Vagina (tissue), 2 donors: ENCODE results near the gene MAGEF1.

Experiments
- POLR2A ChIP-seq, 2 donors: fragments of 450-650 bp; IDR thresholded peaks; one replicate each; pipeline ENCODE4 v1.6.1; 2017; ENCODE audit warnings: antibody characterized with exemption in 2 of 2, mild to moderate bottlenecking in 2 of 2, moderate library complexity in 2 of 2
- TF ChIP-seq, protein P1 (sequence below), 3 experiments: fragments of 450-650 bp in 2 of 3; fragments of 200-600 bp in 1 of 3; sonication (generic) in 1 of 3; IDR thresholded peaks; one replicate each; pipeline ENCODE4 v1.5.1; 2017 to 2019; ENCODE audit warnings: antibody characterized with exemption in 3 of 3, mild to moderate bottlenecking in 2 of 3, moderate library complexity in 2 of 3

DNA sequence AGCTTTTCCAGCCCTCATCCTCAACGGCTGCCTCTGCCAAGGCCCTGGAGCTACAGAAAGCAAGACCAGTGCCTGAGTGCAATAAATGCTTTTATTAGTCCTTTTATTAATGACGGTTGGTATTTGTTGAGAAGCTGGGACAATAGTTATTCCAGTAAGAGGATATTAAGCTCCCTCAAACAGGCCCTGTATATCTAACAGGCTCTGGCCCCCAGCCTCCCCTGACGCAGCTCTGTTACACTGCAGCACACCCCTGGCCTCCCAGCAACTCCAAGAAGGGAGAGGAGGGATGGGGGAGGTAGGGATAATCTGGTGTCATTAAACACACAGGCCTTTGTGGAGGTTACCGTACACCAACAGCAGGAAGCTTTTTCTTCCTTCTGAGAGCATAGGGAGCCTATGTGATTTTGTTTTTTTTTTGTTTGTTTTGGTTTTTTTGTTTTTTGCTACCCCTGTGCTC, 30.8 kb upstream of the MAGEF1 start:
- TF ChIP-seq POLR2A (IDR thresholded peaks at IDR 0.05): no peak
- TF ChIP-seq, protein P1, sequence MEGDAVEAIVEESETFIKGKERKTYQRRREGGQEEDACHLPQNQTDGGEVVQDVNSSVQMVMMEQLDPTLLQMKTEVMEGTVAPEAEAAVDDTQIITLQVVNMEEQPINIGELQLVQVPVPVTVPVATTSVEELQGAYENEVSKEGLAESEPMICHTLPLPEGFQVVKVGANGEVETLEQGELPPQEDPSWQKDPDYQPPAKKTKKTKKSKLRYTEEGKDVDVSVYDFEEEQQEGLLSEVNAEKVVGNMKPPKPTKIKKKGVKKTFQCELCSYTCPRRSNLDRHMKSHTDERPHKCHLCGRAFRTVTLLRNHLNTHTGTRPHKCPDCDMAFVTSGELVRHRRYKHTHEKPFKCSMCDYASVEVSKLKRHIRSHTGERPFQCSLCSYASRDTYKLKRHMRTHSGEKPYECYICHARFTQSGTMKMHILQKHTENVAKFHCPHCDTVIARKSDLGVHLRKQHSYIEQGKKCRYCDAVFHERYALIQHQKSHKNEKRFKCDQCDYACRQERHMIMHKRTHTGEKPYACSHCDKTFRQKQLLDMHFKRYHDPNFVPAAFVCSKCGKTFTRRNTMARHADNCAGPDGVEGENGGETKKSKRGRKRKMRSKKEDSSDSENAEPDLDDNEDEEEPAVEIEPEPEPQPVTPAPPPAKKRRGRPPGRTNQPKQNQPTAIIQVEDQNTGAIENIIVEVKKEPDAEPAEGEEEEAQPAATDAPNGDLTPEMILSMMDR (IDR thresholded peaks at IDR 0.05): no peak
